ENCODE results near the gene RPS19BP1. TPM values are rescaled to one million over a fixed set of nuclear protein-coding genes. Genes with fewer than 3 reads are reported as not detected.

Gene RPS19BP1
- total and polyA plus RNA-seq, 2 donors (not counting 1 experiment from before 2014, with no cell fraction given), result 60.3 to 74.8 TPM

DNA sequence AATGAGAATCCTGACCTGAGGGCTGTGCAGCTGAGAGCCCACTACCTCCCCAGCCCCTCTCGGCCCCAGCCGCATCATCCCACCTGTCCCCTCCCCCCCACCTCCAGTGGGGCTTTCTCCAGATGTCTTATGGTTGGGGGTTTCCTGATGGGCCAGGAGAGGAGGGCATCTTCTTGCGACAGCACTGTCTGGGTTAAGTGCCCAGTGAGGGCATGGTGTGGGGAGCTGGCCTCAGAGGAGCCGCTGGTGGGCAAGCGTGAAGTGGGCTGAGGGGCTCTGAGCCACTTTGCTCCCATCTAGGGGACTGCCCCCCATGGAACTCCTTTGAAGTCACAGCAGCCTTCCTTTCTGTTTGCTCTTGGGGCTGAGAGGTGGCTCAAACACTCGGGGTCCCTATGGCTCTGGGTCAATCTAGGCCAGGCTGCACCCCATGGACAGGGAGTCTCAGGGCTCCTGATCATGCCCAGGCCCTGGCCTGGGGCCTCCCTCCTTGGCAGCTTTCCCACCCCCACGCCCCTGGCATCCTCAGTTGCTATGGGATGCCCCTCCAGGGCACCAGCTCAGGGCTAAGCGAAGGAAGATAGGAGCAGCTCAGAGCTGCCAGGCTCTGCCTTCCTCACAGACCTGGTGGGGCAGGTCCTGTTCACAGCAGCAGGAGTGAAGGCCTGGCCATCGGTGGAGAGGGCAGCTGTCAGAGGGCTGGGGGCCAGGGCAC is 41.4 kb downstream of the RPS19BP1 start:
- DNase-seq (no peak), ATAC-seq (ENCODE audit: low read depth) (no peak)
- Histone ChIP-seq H3K36me3 (replicated peaks in 1 of 2; ENCODE audit: control extremely low read depth in 1 of 2, control insufficient read depth in 1 of 2, extremely low read depth in 1 of 2, insufficient read depth in 2 of 2, low read length in 1 of 2) (peaks cover 0 to 3% of the 10 kb centered on the region in 2 experiments), H3K4me2 (replicated peaks; ENCODE audit: low read depth, low read length, poor library complexity, severe bottlenecking) (no peak overlapping the region), H3K9me3 (ENCODE audit: control extremely low read depth in 1 of 3, control insufficient read depth in 2 of 3, insufficient read depth in 1 of 3, low read length in 2 of 3) (no peaks in the 10 kb centered on the region), H3K79me2 (ENCODE audit: control insufficient read depth, insufficient read depth, low read length) (no peaks in the 10 kb centered on the region), H3K27ac (ENCODE audit: low read length in 2 of 2) (no peak overlapping the region), H2AFZ (ENCODE audit: insufficient read depth, low read depth, low read length, poor library complexity, severe bottlenecking) (no peak overlapping the region), H3K4me3 (ENCODE audit: control extremely low read depth in 1 of 5, extremely low read depth in 1 of 5, insufficient read depth in 1 of 5, low read depth in 2 of 5, low read length in 4 of 5) (no peak overlapping the region), H3K27me3 (replicated peaks in 1 of 4; ENCODE audit: control extremely low read depth in 1 of 4, control insufficient read depth in 3 of 4, insufficient read depth in 4 of 4, low read length in 3 of 4) (no peaks in the 10 kb centered on the region), H4K20me1 (ENCODE audit: control insufficient read depth, insufficient read depth, low read length, poor library complexity, severe bottlenecking) (no peaks in the 10 kb centered on the region), H3K9ac (ENCODE audit: low read length) (no peak overlapping the region), H3K4me1 (ENCODE audit: control insufficient read depth in 2 of 2, insufficient read depth in 2 of 2, low read length in 2 of 2) (peaks cover 6 to 15% of the 10 kb centered on the region in 2 donors)
- H3K9me3 Mint-ChIP-seq (ENCODE audit: insufficient read depth), result no peaks in the 10 kb centered on the region
- WGBS (ENCODE audit: insufficient coverage), result 96% methylated on average over 6 of the region's 9 CpGs
- CTCF ChIA-PET, result interaction anchor here (0.5 to 10.4 kb wide), 15 partner anchors 9 to 545 kb away, joined by 3 to 166 read pairs (median 4); partner anchors contain the start of genes ATF4, MIEF1 and TAB1
- no peak overlapping the region for H3K4me3 Mint-ChIP-seq
- H3K27me3 Mint-ChIP-seq, result no peaks in the 10 kb centered on the region
- H3K4me1 Mint-ChIP-seq, result peaks cover 25% of the 10 kb centered on the region
- intact Hi-C loops (cut with micrococcal nuclease), result loop anchor here (2.0 kb wide), 1 partner anchor 44 kb away; no protein-coding TSS in a partner anchor
- peak overlapping the region; percentile 10 for H3K27ac Mint-ChIP-seq
- TF ChIP-seq, protein P1, sequence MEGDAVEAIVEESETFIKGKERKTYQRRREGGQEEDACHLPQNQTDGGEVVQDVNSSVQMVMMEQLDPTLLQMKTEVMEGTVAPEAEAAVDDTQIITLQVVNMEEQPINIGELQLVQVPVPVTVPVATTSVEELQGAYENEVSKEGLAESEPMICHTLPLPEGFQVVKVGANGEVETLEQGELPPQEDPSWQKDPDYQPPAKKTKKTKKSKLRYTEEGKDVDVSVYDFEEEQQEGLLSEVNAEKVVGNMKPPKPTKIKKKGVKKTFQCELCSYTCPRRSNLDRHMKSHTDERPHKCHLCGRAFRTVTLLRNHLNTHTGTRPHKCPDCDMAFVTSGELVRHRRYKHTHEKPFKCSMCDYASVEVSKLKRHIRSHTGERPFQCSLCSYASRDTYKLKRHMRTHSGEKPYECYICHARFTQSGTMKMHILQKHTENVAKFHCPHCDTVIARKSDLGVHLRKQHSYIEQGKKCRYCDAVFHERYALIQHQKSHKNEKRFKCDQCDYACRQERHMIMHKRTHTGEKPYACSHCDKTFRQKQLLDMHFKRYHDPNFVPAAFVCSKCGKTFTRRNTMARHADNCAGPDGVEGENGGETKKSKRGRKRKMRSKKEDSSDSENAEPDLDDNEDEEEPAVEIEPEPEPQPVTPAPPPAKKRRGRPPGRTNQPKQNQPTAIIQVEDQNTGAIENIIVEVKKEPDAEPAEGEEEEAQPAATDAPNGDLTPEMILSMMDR (IDR thresholded peaks at IDR 0.05), result no peak
- no peak for TF ChIP-seq EZH2 (IDR thresholded peaks at IDR 0.05; ENCODE audit: borderline replicate concordance, insufficient read depth, low read depth, low read length, poor library complexity, severe bottlenecking)
- POLR2A ChIA-PET, result interaction anchor here (1.0 to 1.2 kb wide), 2 partner anchors 11 to 42 kb away, joined by 4 to 6 read pairs; partner anchors contain the start of gene MIEF1

Data from B cell (primary cell).